GM18505 (cell line): ENCODE results near the gene CFAP92.

Experiments
- ATAC-seq: cut with Tn5 transposase; IDR thresholded peaks from one replicate; pipeline ENCODE4 v1.9.1; 2021; ENCODE audit not compliant: unreplicated experiment
- POLR2A ChIP-seq: IDR thresholded peaks from 4 replicates; pipeline ENCODE4 v1.6.1; 2011; ENCODE audit warnings: borderline replicate concordance; ENCODE audit not compliant: insufficient read depth, insufficient read length; ENCODE audit errors: extremely low read depth

Gene CFAP92

DNA sequence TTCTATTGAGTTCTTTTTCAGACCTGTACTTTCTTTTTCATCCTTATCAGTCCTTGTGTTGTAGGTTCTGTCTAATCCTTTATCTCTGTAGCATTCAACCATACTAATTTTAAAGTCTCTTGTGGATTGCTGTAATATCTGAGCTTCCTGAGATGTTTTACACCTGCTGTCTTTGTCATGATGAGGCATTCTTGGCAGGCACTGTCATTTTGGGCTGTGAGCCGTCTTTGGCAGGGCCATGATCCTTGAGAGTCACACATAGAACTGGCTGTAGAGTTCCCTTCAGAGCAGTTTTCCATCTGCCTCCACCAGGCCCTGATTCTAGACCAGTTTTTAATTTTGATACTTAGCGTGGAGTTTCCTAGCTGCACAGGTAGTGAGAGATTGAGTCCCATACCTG is 13.9 kb upstream of the CFAP92 start:
- no peak for ATAC-seq

DNA sequence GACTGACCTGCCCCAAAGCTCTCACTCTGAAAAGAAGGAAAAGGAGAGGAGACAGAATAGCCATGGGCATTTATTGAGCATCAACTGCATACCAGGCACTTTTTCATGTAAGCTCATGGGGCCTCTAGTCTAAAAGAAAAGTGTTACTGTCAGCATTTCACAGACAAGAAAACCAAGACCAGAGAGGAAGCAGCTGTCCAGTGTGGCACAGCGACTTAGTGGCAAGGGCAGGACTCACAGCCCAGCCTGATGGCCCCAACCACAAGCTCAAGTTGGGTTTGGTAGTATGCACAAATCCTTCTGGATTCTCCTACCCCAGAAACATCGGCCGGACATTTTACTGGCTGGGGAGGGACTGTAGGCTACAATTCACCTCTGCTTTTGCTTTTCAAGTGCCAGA is 13.0 kb upstream of the CFAP92 start:
- ATAC-seq, result no peak
- TF ChIP-seq POLR2A, result no peak

More for the DNA sequence above, 13.9 kb upstream of the CFAP92 start:
- TF ChIP-seq POLR2A, result no peak

DNA sequence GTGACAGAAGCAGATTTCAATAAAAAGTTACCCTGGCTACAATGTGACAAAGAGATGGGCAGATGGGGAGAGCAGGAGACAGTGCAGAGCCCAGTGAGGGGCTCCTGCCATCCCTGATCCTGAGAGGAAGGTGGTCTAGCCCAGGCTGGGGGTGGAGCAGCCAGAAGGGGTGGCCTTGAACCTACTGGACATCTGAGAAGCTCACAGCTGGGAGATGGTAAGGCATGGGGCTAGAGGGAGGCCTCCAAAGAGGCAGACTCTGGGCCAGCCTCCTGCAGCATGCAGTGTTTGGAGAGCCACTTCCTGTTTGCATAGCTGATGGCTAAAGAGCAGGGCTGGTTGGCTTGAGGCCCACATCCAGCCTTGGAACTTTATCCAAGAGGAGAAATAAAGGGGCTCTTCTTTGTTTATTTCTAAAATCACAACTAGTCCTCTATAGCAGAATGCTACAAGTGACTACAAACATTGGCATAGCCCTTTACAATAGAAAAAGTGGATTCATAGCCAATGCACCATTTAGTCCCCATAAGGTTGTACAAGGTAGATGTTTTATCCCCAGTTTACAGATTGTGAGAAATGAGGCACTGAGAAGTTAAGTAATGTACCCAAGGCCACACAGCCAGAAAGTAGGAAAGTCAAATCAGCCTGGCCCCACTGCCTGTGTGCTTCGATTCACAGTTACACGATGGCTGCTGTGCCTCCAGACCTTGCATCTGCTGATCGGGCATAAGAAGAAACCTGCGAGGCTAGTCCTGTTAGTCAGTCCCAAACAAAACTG is 11.8 kb upstream of the CFAP92 start:
- TF ChIP-seq POLR2A, result no peak

DNA sequence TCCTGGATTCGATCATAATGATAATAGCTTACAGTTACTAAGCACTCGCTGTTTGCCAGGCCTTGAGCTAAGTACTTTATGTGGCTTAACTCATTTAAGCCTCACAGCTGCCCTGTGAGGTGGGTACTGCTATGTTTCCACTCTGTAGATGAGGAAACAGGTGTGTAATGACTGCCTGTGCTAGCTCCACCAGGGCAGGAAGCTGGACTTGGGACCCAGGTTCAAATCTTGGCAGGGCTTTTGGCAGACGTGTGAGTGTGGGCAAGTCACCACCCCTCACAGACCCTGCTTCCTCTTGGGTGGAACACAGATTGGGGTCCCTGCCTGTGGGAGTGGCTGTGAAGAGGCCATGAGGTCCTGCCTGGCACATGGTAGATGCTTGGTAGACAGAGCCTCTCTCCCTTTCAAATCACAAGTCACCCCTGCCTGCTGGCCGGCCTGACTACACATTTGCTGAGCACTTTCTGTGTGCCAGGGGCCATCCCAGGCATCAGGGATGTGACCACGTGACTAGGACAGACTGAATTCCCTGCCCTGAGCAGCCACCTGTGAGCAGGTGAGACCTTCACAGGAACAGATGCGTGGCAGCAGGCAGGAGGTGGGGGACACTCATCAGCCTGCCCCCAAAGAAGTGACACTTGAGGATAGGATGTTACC is 10.9 kb upstream of the CFAP92 start:
- ATAC-seq, result no peak
- no peak for TF ChIP-seq POLR2A

More for the DNA sequence above, 11.8 kb upstream of the CFAP92 start:
- ATAC-seq, result no peak

DNA sequence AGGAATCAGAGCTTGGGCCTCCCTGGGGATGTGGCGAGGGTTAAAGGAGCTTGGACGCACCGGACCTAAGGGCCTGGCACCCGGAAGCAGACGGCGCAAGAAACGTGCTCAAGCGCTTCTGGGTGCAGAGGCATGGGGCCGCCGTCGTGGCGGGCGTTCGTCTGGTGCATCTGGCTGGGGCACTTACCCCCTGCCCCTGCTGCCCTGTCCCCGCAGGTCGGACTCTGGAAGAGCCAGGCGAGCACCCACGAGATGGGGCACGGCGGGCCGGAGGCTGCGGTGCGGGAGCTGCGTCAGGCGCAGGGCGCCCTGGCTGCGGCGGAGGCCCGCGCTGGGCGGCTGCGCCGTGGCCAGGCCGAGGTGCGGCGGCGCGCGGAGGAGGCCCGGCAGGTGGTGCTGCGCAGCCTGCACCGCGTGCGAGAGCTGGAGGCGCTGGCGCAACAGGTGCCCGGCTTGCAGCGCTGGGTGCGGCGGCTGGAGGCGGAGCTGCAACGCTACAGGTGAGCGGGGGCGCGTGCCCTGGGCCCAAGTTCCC is 9.8 kb upstream of the CFAP92 start:
- TF ChIP-seq POLR2A, result no peak

DNA sequence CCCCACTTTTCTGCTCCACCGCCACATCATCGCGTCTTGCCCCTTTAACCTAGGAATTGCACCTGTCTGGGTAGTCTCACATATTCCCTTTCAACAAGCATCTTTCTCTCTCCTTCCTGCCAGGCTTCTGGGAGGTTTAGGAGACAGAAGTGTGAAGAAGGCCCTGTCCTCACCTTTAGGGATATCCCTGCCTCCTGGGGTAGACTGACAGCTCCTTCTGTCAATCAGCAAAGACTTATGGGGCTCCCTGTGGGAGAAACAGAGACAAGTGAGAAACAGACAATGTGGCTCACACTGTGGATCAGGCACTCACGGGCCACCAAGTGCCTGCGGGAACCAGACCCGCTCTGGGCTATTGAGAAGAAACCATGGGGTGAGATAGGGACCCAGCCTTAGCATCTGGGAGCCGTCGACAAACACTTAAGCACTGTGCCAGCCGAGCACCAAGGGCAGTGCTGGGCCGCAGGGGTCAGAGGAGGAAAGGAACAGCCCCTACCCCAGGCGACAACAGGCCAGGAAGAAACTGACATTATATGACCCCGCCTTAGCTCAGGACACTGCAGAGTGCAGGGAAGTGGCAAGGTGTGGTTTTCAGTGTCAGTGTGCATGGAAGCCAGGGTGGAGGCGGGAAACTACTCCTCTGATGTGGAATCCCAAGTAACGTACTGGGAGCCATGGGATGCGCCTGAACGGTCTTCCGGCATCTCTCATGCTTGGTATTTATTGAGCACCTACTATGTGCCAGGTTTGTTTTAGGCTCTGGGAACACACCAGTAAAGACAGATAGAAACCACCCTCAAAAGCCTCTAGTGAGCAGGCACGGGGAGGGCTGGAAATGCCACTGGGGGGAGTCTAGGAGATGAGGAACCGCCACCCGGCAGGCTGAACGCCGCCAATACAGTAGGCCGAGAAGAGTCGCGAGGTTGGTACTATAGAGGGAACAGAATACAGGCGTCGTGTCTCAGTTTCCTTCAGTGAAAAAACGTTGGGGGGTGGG is 9.0 kb upstream of the CFAP92 start:
- no peak for ATAC-seq

More for the DNA sequence above, 9.8 kb upstream of the CFAP92 start:
- no peak for ATAC-seq

DNA sequence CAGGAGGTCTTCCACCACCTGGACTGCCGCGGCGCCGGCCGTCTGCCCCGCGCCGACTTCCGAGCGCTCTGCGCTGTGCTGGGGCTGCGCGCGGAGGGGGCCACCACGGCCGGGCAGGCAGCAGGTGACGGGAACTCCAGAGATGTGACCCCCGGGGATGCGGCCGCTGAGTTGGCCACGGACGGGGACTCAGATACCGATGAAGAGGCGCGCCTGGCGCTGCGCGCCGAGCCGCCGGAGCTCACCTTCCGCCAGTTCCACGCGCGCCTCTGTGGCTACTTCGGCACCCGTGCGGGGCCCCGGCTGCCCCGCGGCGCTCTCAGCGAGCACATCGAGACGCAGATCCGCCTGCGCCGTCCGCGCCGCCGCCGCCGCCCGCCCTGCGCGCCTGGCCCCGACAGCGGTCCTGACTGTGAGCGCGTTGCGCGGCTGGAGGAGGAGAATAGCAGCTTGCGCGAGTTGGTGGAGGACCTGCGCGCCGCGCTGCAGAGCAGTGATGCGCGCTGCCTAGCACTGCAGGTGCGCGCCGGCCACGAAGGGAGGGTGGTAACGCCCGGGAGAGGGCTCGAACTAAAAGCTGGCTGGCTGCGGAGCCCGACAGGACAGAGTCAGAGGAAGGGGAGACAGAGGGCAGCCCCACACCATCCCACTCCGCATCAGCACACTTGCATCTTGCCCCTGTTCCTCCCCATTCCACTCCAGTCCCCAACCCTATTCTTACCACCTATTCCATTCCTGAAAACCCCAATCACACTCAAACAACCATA is 8.1 kb upstream of the CFAP92 start:
- TF ChIP-seq POLR2A, result no peak
- no peak for ATAC-seq

More for the DNA sequence above, 9.0 kb upstream of the CFAP92 start:
- no peak for TF ChIP-seq POLR2A

DNA sequence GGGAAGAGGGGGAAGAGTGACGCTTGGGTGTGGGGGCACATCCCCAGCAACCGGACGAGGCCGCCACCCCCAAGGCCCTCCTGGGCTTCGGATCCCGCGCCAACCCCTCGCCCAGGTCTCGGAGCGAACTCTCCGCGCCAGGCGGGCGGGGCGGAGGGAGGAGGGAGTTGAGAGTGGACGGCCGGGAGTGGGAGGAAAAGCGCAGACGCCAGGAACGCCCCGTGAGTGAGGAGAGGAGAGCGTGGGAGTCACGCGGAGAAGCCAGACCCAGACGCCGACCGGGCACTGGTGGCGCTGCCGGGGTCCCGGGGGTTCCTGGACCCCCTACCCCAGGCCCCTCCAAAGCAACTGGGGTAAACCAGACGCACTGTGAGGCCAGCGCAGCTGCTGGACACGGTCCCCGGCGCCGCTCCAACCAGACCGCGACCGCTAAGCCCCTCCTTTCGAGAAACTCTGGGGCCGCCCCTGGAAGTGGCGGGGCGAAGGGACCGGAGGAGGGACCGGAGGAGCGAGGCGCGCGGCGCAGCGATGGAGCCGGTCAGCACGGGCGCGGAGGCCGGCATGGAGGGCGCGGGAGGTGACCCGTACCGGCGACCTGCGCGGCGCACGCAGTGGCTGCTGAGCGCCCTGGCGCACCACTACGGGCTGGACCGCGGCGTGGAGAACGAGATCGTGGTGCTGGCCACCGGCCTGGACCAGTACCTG is 7.4 kb upstream of the CFAP92 start, which contains the start of gene EFCC1:
TSS of gene EFCC1 (plus strand) at position 204 of the 705 bp plus-strand sequence. CDS start at position 529, 325 bp downstream.
- TF ChIP-seq POLR2A, result no peak

DNA sequence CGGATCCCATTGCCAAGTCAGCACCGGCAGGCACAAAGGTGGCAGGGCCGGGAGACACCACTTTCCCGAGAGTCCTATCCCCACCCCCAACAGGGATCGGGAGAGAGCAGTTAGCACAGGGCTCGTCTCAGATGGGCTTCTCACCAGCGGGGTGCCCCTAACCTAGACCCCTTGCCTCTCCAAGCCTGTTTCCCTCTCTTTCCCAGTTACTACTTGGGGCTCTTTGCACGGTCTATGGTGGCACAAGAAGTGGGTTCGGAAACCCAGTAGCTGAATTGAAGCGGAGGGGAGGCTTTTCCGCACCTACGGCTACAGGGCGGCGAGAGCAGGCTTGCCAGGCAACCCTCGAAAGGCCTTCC is 6.8 kb upstream of the CFAP92 start:
- no peak for TF ChIP-seq POLR2A
- no peak for ATAC-seq

More for the DNA sequence above, 7.4 kb upstream of the CFAP92 start, which contains the start of gene EFCC1:
- ATAC-seq, result no peak

DNA sequence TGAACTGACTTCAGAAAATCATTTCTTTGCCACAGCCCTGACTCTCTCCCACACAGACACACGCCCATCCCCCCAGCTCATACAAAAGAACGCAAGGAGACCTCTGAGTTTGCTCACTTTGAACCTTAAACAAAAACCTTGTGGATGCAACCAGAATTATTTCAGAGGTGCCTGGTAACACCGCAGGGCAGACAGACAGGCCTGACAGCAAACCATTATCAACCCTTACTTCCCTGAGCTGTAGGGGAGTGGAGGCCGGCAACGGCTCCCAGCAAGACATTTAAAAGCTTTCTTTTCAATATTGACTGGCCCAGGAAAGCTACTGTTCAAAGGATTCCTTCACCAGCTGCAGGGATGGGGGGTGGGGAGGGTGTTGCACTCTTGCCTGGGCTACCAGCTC is 5.2 kb upstream of the CFAP92 start:
- TF ChIP-seq POLR2A, result no peak

DNA sequence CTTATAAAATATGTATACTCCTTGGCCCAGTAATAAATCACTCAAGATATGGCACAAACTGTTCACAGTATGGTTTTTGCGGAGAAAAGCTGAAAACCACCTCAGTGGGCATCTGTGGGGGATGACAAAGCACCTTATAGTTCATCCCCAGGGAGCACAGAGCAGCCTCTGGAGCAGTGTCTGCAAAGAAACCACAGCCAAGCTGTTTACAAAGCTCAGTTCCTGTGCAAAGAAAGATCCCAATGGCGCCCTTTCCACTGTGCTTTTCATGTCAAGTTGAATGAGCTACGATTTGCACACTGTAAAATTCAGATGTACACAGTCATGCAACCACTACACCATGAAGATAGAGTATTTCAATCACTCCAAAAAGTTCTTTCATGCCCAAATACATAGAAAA is 4.7 kb upstream of the CFAP92 start:
- no peak for ATAC-seq
- TF ChIP-seq POLR2A, result no peak

More for the DNA sequence above, 5.2 kb upstream of the CFAP92 start:
- no peak for ATAC-seq
